IMR-90 (cell line): ENCODE data around the gene NTM. TPM values are rescaled to one million over a fixed set of nuclear protein-coding genes. Genes with fewer than 3 reads are reported as not detected.

Experiments
- ATAC-seq: fragments of 200-7000 bp; cut with Tn5 transposase; 2 replicates; pipeline ENCODE4 v1.9.1; 2020; ENCODE audit warnings: low read depth, mild to moderate bottlenecking, moderate library complexity
- BruUV-seq: library from RNA; stranded (reverse); fragments of 400-500 nt; replicated peaks from 2 replicates; lab custom pipeline; 2021; lab: Mats Ljungman, UMichigan
- CTCF ChIA-PET: fragments of 300-600 bp; formaldehyde crosslinking; extraction: SDS; loops from one replicate; lab custom pipeline; 2021; ENCODE audit warnings: antibody characterized with exemption; lab: Yijun Ruan, JAX
- POLR2A ChIA-PET: fragments of 300-600 bp; sonication (Branson Sonifier 250); formaldehyde crosslinking; loops from one replicate; lab custom pipeline; 2022; ENCODE audit warnings: antibody characterized with exemption; ENCODE audit not compliant: unreplicated experiment; lab: Charles Lee
- DNase-seq: peaks from one replicate; pipeline ENCODE4 v3.0.0; 2013
- H2AFZ ChIP-seq: replicated peaks from 2 replicates; pipeline ENCODE3; 2013; ENCODE audit warnings: low read length, mild to moderate bottlenecking; ENCODE audit not compliant: poor library complexity
- H2AK5ac ChIP-seq: 2 replicates; pipeline ENCODE4 v1.6.1; 2013; ENCODE audit warnings: low read depth, low read length, inconsistent platforms
- H2AK9ac ChIP-seq: replicated peaks from 2 replicates; pipeline ENCODE3; 2013; ENCODE audit warnings: mild to moderate bottlenecking, low read depth, low read length, moderate library complexity; ENCODE audit not compliant: poor library complexity
- H2BK120ac ChIP-seq: 2 replicates; pipeline ENCODE4 v1.6.1; 2013; ENCODE audit warnings: low read depth, low read length, inconsistent platforms
- H2BK15ac ChIP-seq: 3 replicates; pipeline ENCODE4 v1.6.1; 2013; ENCODE audit warnings: low read depth, low read length, inconsistent platforms
- H2BK20ac ChIP-seq: 2 replicates; pipeline ENCODE4 v1.6.1; 2013; ENCODE audit warnings: low read depth, mild to moderate bottlenecking, inconsistent platforms, low read length, moderate library complexity
- H2BK5ac ChIP-seq: 2 replicates; pipeline ENCODE4 v1.6.1; 2013; ENCODE audit warnings: mild to moderate bottlenecking, low read depth, low read length, inconsistent platforms; ENCODE audit not compliant: poor library complexity, severe bottlenecking
- H3K14ac ChIP-seq: replicated peaks from 2 replicates; pipeline ENCODE4 v1.6.1; 2013; ENCODE audit warnings: low read depth, low read length, inconsistent platforms
- H3K18ac ChIP-seq: 2 replicates; pipeline ENCODE4 v1.6.1; 2013; ENCODE audit warnings: low read depth, low read length, control low read depth
- H3K23ac ChIP-seq: 2 replicates; pipeline ENCODE4 v1.6.1; 2013; ENCODE audit warnings: low read depth, low read length, inconsistent platforms
- H3K27ac ChIP-seq: 2 replicates; pipeline ENCODE4 v1.5.1; 2013; ENCODE audit warnings: mild to moderate bottlenecking, control low read depth, low read length; ENCODE audit not compliant: insufficient read depth
- H3K27me3 ChIP-seq: 2 replicates; pipeline ENCODE4 v1.6.1; 2013; ENCODE audit warnings: low read length; ENCODE audit not compliant: control insufficient read depth, insufficient read depth
- H3K36me3 ChIP-seq: 2 replicates; pipeline ENCODE4 v1.6.1; 2013; ENCODE audit warnings: low read length, mixed read lengths; ENCODE audit not compliant: control insufficient read depth, insufficient read depth
- H3K4ac ChIP-seq: 2 replicates; pipeline ENCODE4 v1.6.1; 2013; ENCODE audit warnings: low read depth, low read length, inconsistent platforms
- H3K4me1 ChIP-seq: 2 replicates; pipeline ENCODE4 v1.6.1; 2013; ENCODE audit warnings: low read length, mixed read lengths; ENCODE audit not compliant: control insufficient read depth, insufficient read depth
- H3K4me2 ChIP-seq: 2 replicates; pipeline ENCODE4 v1.6.1; 2013; ENCODE audit warnings: low read depth, mild to moderate bottlenecking, control low read depth, low read length, moderate library complexity
- H3K4me3 ChIP-seq: 2 replicates; pipeline ENCODE4 v1.5.1; 2013; ENCODE audit warnings: low read depth, mild to moderate bottlenecking, control low read depth, low read length, moderate library complexity; ENCODE audit not compliant: insufficient read depth
- H3K56ac ChIP-seq: 2 replicates; pipeline ENCODE4 v1.6.1; 2013; ENCODE audit warnings: low read length, inconsistent platforms; ENCODE audit not compliant: insufficient read depth; ENCODE audit errors: extremely low read depth
- H3K79me1 ChIP-seq, 2 experiments: 2 replicates each; pipeline ENCODE4 v1.6.1; 2013; ENCODE audit warnings: low read length in 2 of 2, inconsistent platforms in 1 of 2, low read depth in 1 of 2
- H3K9ac ChIP-seq: 2 replicates; pipeline ENCODE4 v1.6.1; 2013; ENCODE audit warnings: low read depth, low read length, control low read depth
- H3K9me1 ChIP-seq: 2 replicates; pipeline ENCODE4 v1.6.1; 2013; ENCODE audit warnings: low read length, inconsistent platforms; ENCODE audit not compliant: insufficient read depth
- H3K9me3 ChIP-seq: 2 replicates; pipeline ENCODE4 v1.6.1; 2013; ENCODE audit warnings: low read length; ENCODE audit not compliant: control insufficient read depth, insufficient read depth
- H4K20me1 ChIP-seq: 2 replicates; pipeline ENCODE4 v1.6.1; 2013; ENCODE audit warnings: low read length, inconsistent platforms; ENCODE audit not compliant: insufficient read depth
- H4K5ac ChIP-seq: 2 replicates; pipeline ENCODE4 v1.6.1; 2013; ENCODE audit warnings: mild to moderate bottlenecking, low read depth, low read length, control low read depth
- H4K8ac ChIP-seq, 2 experiments: 2 replicates each; pipeline ENCODE4 v1.6.1; 2013; ENCODE audit warnings: low read depth in 2 of 2, low read length in 2 of 2, control low read depth in 1 of 2, inconsistent platforms in 1 of 2
- H4K91ac ChIP-seq: 2 replicates; pipeline ENCODE4 v1.6.1; 2013; ENCODE audit warnings: low read depth, low read length, inconsistent platforms; ENCODE audit not compliant: insufficient read depth
- BHLHE40 ChIP-seq: fragments of 150-350 bp; IDR thresholded peaks from 2 replicates; pipeline ENCODE4 v1.6.1; 2016; ENCODE audit warnings: mild to moderate bottlenecking, low read depth, low read length
- CEBPB ChIP-seq: IDR thresholded peaks from 2 replicates; pipeline ENCODE4 v1.6.1; 2012; ENCODE audit warnings: low read depth, low read length, improper control_type of control experiment
- FOS ChIP-seq: fragments of 150-350 bp; IDR thresholded peaks from 2 replicates; pipeline ENCODE4 v1.6.1; 2016; ENCODE audit warnings: low read depth, low read length
- MAFK ChIP-seq: IDR thresholded peaks from 2 replicates; pipeline ENCODE4 v1.6.1; 2012; ENCODE audit warnings: low read depth, low read length, improper control_type of control experiment
- RAD21 ChIP-seq: IDR thresholded peaks from 2 replicates; pipeline ENCODE4 v1.6.1; 2012; ENCODE audit warnings: low read length, improper control_type of control experiment
- RFX5 ChIP-seq: IDR thresholded peaks from 2 replicates; pipeline ENCODE4 v1.8.0; 2012; ENCODE audit warnings: low read depth, mild to moderate bottlenecking, low read length, moderate library complexity
- SMC3 ChIP-seq: fragments of 150-350 bp; IDR thresholded peaks from 2 replicates; pipeline ENCODE4 v1.6.1; 2016; ENCODE audit warnings: low read depth, mild to moderate bottlenecking, antibody characterized with exemption, low read length, moderate library complexity
- WGBS, 2 experiments: methylation state at CpG; one replicate each; pipeline versions ENCODE4 v1.1.5 to v1.1.7; 2013; ENCODE audit warnings: missing lambda C conversion rate in 2 of 2; ENCODE audit not compliant: insufficient read length in 1 of 2; ENCODE audit errors: extremely low coverage in 2 of 2; 5-methylcytosine and 5-hydroxymethylcytosine counted together
- dilution Hi-C: fragments of 300-500 bp; cut with HindIII; formaldehyde crosslinking; loops from one replicate; pipeline ENCODE4 v1.14.3; 2018; ENCODE audit warnings: low sequenced_read_pairs; ENCODE audit not compliant: unreplicated experiment
- in situ Hi-C: fragments of 300-500 bp; cut with MboI; formaldehyde crosslinking; loops from 3 replicates; pipeline ENCODE4 v1.14.3; 2019; ENCODE audit warnings: low sequenced_read_pairs, inconsistent platforms, mixed read lengths
- intact Hi-C: fragments of 100-400 bp; cut with micrococcal nuclease; formaldehyde crosslinking; loops from 2 replicates; pipeline ENCODE4 v1.10.0; 2022
- polyA plus RNA-seq, 3 experiments: library from polyadenylated mRNA; depleted of rRNA; stranded (reverse); fragments of >200 nt; gene quantifications; 2 replicates each; pipeline ENCODE4 v1.2.3, GENCODE V29; 2012; ENCODE audit warnings: low replicate concordance in 1 of 3
- total RNA-seq: library from RNA; depleted of rRNA; stranded (reverse); fragments of >200 nt; gene quantifications from 2 replicates; pipeline ENCODE4 v1.2.3, GENCODE V29; 2012
- TF ChIP-seq, protein P1 (sequence below): conservative IDR thresholded peaks from 2 replicates; pipeline ENCODE4 v1.5.1; 2012; ENCODE audit warnings: mild to moderate bottlenecking, low read depth, low read length, improper control_type of control experiment

NTM gene
- total and polyA plus RNA-seq, 2 of the 4 experiments (the other 2 are of a cell fraction), result 19.5 to 25.5 TPM

DNA sequence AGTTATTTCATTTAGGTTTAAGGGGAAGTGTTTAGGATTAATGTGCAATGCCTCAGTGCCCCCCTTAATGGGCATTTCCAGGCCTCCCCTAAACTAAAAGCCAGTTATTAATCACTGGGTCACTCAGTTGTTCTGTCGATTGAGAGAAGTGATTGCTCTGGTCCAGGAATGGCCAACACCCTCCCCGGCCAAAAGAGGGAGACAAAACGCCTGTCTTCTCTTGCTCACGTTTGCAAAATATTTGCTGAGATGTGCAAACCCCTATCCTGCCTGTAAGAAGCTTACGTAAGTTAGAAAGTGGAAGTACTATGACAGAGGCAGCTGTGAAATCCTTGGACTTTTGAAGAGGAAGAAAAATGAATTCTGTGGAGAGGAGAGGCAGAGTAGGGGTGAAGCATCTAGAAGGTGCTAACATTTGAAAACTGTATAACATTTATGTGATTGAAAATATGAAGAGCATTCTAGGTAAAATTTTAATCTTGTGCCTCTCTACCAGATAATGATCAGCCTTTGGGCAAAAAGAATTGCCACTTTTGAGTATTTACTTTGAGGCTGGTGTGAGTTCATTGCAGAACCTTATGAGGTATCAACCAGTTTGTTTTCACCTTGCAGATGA is 37.7 kb downstream of the NTM start:
- H3K18ac ChIP-seq, result no peak overlapping the region
- H2AFZ ChIP-seq, result no peak overlapping the region
- dilution Hi-C loops, result no loop called here
- no peak overlapping the region for H2BK120ac ChIP-seq
- H3K4me3 ChIP-seq, result no peak overlapping the region
- H3K4me2 ChIP-seq, result no peak overlapping the region
- WGBS, 2 experiments, result 20% methylated on average over 3 of the region's 5 CpGs; no CpG with 5 or more reads in 1 of the 2 experiments
- H3K9me1 ChIP-seq, result no peaks in the 10 kb centered on the region
- DNase-seq, result peak; percentile 28
- H4K8ac ChIP-seq, result no peak overlapping the region
- ChIA-PET POLR2A (no interaction called here), CTCF (interaction anchor here (0.6 to 1.3 kb wide), 4 partner anchors 10 to 266 kb away, joined by 3 to 4 read pairs (median 3); no protein-coding TSS in a partner anchor)
- no peak overlapping the region for H3K4ac ChIP-seq
- in situ Hi-C loops, result no loop called here
- H3K9ac ChIP-seq, result no peak overlapping the region
- no peak overlapping the region for H3K23ac ChIP-seq
- no peak overlapping the region for H2AK9ac ChIP-seq
- H2BK20ac ChIP-seq, result no peak overlapping the region
- no peaks in the 10 kb centered on the region for H3K27me3 ChIP-seq
- no peaks in the 10 kb centered on the region for H3K9me3 ChIP-seq
- H3K56ac ChIP-seq, result no peak overlapping the region
- H2BK5ac ChIP-seq, result no peak overlapping the region
- no peaks in the 10 kb centered on the region for H4K20me1 ChIP-seq
- H3K4me1 ChIP-seq, result no peaks in the 10 kb centered on the region
- no peak overlapping the region for H2BK15ac ChIP-seq
- H2AK5ac ChIP-seq, result no peak overlapping the region
- no TSS peak for BruUV-seq
- H3K14ac ChIP-seq, result no peak overlapping the region
- intact Hi-C loops, result loop anchor here (1.0 kb wide), 1 partner anchor 266 kb away; no protein-coding TSS in a partner anchor
- H3K79me1 ChIP-seq, result no peaks in the 10 kb centered on the region
- H4K91ac ChIP-seq, result no peak overlapping the region
- TF ChIP-seq SMC3 (0 out of 2 replicates have a peak, but pooled peaks have one; percentile 10), BHLHE40 (peak; percentile 42; the same call in 1 of the 2 replicates), CEBPB (no peak), MAFK (peak; percentile 77), FOS (no peak), RAD21 (0 out of 2 replicates have a peak, but pooled peaks have one; percentile 18), RFX5 (no peak)
- TF ChIP-seq, protein P1, sequence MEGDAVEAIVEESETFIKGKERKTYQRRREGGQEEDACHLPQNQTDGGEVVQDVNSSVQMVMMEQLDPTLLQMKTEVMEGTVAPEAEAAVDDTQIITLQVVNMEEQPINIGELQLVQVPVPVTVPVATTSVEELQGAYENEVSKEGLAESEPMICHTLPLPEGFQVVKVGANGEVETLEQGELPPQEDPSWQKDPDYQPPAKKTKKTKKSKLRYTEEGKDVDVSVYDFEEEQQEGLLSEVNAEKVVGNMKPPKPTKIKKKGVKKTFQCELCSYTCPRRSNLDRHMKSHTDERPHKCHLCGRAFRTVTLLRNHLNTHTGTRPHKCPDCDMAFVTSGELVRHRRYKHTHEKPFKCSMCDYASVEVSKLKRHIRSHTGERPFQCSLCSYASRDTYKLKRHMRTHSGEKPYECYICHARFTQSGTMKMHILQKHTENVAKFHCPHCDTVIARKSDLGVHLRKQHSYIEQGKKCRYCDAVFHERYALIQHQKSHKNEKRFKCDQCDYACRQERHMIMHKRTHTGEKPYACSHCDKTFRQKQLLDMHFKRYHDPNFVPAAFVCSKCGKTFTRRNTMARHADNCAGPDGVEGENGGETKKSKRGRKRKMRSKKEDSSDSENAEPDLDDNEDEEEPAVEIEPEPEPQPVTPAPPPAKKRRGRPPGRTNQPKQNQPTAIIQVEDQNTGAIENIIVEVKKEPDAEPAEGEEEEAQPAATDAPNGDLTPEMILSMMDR, result peak; percentile 47
- H3K36me3 ChIP-seq, result no peaks in the 10 kb centered on the region
- ATAC-seq, result no peak
- no peak overlapping the region for H3K27ac ChIP-seq
- H4K5ac ChIP-seq, result no peak overlapping the region
